PC-3 (cell line): Measurements from ENCODE around the gene HTR3D. TPM values are rescaled to one million over a fixed set of nuclear protein-coding genes. Genes with fewer than 3 reads are reported as not detected.
A peak's percentile ranks its signal among the peaks of the same experiment; 100 is the strongest.

Source experiments
- ATAC-seq: fragments of 200-7000 bp; cut with Tn5 transposase; 2 replicates; pipeline ENCODE4 v1.9.1; 2020; ENCODE audit warnings: mild to moderate bottlenecking, moderate library complexity
- BruUV-seq: library from RNA; stranded (reverse); fragments of 400-500 nt; replicated peaks from 2 replicates; lab custom pipeline; 2021; lab: Mats Ljungman, UMichigan
- CTCF ChIA-PET: fragments of 300-600 bp; sonication (Branson Sonifier 250); formaldehyde crosslinking; loops from one replicate; lab custom pipeline; 2022; ENCODE audit warnings: antibody characterized with exemption; lab: Charles Lee
- POLR2A ChIA-PET: fragments of 300-600 bp; sonication (Branson Sonifier 250); formaldehyde crosslinking; loops from one replicate; lab custom pipeline; 2022; ENCODE audit warnings: antibody characterized with exemption; ENCODE audit not compliant: unreplicated experiment; lab: Charles Lee
- DNase-seq: peaks from one replicate; pipeline ENCODE4 v3.0.0-alpha.2; 2015
- H2AFZ ChIP-seq: fragments of 300-600 bp; sonication (generic); 2 replicates; pipeline ENCODE4 v1.6.0; 2016; ENCODE audit warnings: antibody characterized with exemption, low read length
- H3F3A ChIP-seq: fragments of 300-600 bp; sonication (generic); one replicate; pipeline ENCODE4 v1.6.0; 2017; ENCODE audit warnings: antibody characterized with exemption, low read length, control low read depth, mild to moderate bottlenecking; ENCODE audit not compliant: unreplicated experiment
- H3K27ac ChIP-seq: fragments of 300-600 bp; sonication (generic); 2 replicates; pipeline ENCODE4 v1.5.1; 2016; ENCODE audit warnings: mild to moderate bottlenecking, low read length
- H3K27me3 ChIP-seq: fragments of 300-600 bp; sonication (generic); 2 replicates; pipeline ENCODE4 v1.6.1; 2016; ENCODE audit warnings: low read length, mixed read lengths
- H3K36me3 ChIP-seq: fragments of 300-600 bp; sonication (generic); 2 replicates; pipeline ENCODE4 v1.6.1; 2016; ENCODE audit warnings: low read depth, mixed run types, low read length, mixed read lengths
- H3K4me1 ChIP-seq: fragments of 300-600 bp; sonication (generic); 2 replicates; pipeline ENCODE4 v1.5.1; 2016; ENCODE audit warnings: low read length; ENCODE audit not compliant: insufficient read depth
- H3K4me2 ChIP-seq: fragments of 300-600 bp; sonication (generic); 2 replicates; pipeline ENCODE4 v1.6.0; 2016; ENCODE audit warnings: low read length
- H3K4me3 ChIP-seq: fragments of 300-600 bp; sonication (generic); 2 replicates; pipeline ENCODE4 v1.5.1; 2016; ENCODE audit warnings: mild to moderate bottlenecking, low read length, mixed read lengths
- H3K79me2 ChIP-seq: fragments of 300-600 bp; sonication (generic); 2 replicates; pipeline ENCODE4 v1.6.1; 2017; ENCODE audit warnings: low read length, mixed read lengths
- H3K9ac ChIP-seq: fragments of 300-600 bp; sonication (generic); 2 replicates; pipeline ENCODE4 v1.6.0; 2016; ENCODE audit warnings: mild to moderate bottlenecking, low read length
- H3K9me2 ChIP-seq: fragments of 300-600 bp; sonication (generic); replicated peaks from 2 replicates; pipeline ENCODE4 v1.6.1; 2016; ENCODE audit warnings: mixed run types, low read length, mixed read lengths
- H3K9me3 ChIP-seq: fragments of 300-600 bp; sonication (generic); 2 replicates; pipeline ENCODE4 v1.6.1; 2016; ENCODE audit warnings: low read length, mixed read lengths
- H4K20me1 ChIP-seq: fragments of 300-600 bp; sonication (generic); 2 replicates; pipeline ENCODE4 v1.6.1; 2016; ENCODE audit warnings: low read length, mixed read lengths
- CTCF ChIP-seq: fragments of 300-600 bp; sonication (generic); conservative IDR thresholded peaks from 2 replicates; pipeline ENCODE4 v1.5.1; 2017; ENCODE audit warnings: antibody characterized with exemption, low read depth, mild to moderate bottlenecking, low read length
- EZH2 ChIP-seq: fragments of 300-600 bp; sonication (generic); IDR thresholded peaks from one replicate; pipeline ENCODE4 v1.6.1; 2017; ENCODE audit warnings: antibody characterized with exemption, mild to moderate bottlenecking, low read length; ENCODE audit not compliant: unreplicated experiment
- EZH2phosphoT487 ChIP-seq: fragments of 300-600 bp; sonication (generic); IDR thresholded peaks from 2 replicates; pipeline ENCODE4 v1.6.1; 2018; ENCODE audit warnings: mild to moderate bottlenecking, antibody characterized with exemption, low read length, borderline replicate concordance
- intact Hi-C: fragments of 100-400 bp; cut with micrococcal nuclease; formaldehyde crosslinking; loops from 2 replicates; pipeline ENCODE4 v1.9.0; 2023
- total RNA-seq: library from RNA; depleted of rRNA; stranded (reverse); fragments of >200 nt; gene quantifications from 2 replicates; pipeline ENCODE4 v1.2.3, GENCODE V29; 2014

Gene HTR3D
- total RNA-seq, 1 experiment from 2014 or later = not detected

GRCh38 chr3:184017672-184018423 is 13.7 kb upstream of the HTR3D start, which contains the start of gene ABCC5:
Gene ABCC5, minus strand, starts transcription at chr3:184017884. Its CDS starts 3,492 bp downstream, at chr3:184014392.
- Histone ChIP-seq H3K9me3 (no peaks in the 10 kb centered on the region), H3K4me2 (peak within 1 kb of the TSS; percentile 95), H3K36me3 (peaks cover 6% of the 10 kb centered on the region; the same call in 1 of the 2 replicates), H3K9ac (peak within 1 kb of the TSS; percentile 85), H3K79me2 (peaks cover 32% of the 10 kb centered on the region), H2AFZ (peak within 1 kb of the TSS; percentile 100), H4K20me1 (no peaks in the 10 kb centered on the region), H3K27me3 (no peaks in the 10 kb centered on the region), H3K9me2 (no peaks in the 10 kb centered on the region), H3F3A (no peaks in the 10 kb centered on the region), H3K4me3 (peak within 1 kb of the TSS; percentile 98), H3K27ac (peak within 1 kb of the TSS; percentile 26; the same call in 1 of the 2 replicates), H3K4me1 (peaks cover 29% of the 10 kb centered on the region)
- intact Hi-C loops = loop anchor here (1.0 to 2.0 kb wide), 4 partner anchors 10 to 123 kb away; partner anchors contain the start of gene EIF2B5
- DNase-seq = peak; percentile 93
- ChIA-PET CTCF (interaction anchor here (0.6 to 1.0 kb wide), 4 partner anchors 12 to 154 kb away, joined by 4 read pairs; no protein-coding TSS in a partner anchor), POLR2A (interaction anchor here (0.5 to 0.6 kb wide), 2 partner anchors 248 to 1078 kb away, joined by 3 read pairs; no protein-coding TSS in a partner anchor)
- peak; percentile 97 for ATAC-seq
- peak; percentile 41; the same call in 1 of the 2 replicates for TF ChIP-seq CTCF
- TF ChIP-seq EZH2 = no peak
- no TSS peak for BruUV-seq

GRCh38 chr3:184018424-184018973 is 13.0 kb upstream of the HTR3D start:
- Histone ChIP-seq H3K9ac (peak overlapping the region; percentile 85), H3K9me2 (no peaks in the 10 kb centered on the region), H3K9me3 (no peaks in the 10 kb centered on the region), H3K27me3 (no peaks in the 10 kb centered on the region), H3K27ac (no peak overlapping the region), H3F3A (no peaks in the 10 kb centered on the region), H3K4me2 (peak overlapping the region; percentile 95), H3K79me2 (peaks cover 32% of the 10 kb centered on the region), H3K4me3 (peak overlapping the region; percentile 98), H3K4me1 (peaks cover 29% of the 10 kb centered on the region), H3K36me3 (peaks cover 3% of the 10 kb centered on the region; the same call in 1 of the 2 replicates), H4K20me1 (no peaks in the 10 kb centered on the region), H2AFZ (peak overlapping the region; percentile 100)
- TSS peak; percentile 90 for BruUV-seq
- DNase-seq = no peak
- intact Hi-C loops = no loop called here
- ATAC-seq = no peak
- CTCF ChIA-PET = interaction anchor here (0.6 to 1.0 kb wide), 4 partner anchors 13 to 133 kb away, joined by 4 to 7 read pairs (median 4); no protein-coding TSS in a partner anchor
- TF ChIP-seq EZH2phosphoT487 (no peak), CTCF (no peak), EZH2 (no peak)
- POLR2A ChIA-PET = interaction anchor here (0.5 to 0.6 kb wide), 2 partner anchors 248 to 1078 kb away, joined by 3 read pairs; no protein-coding TSS in a partner anchor
